MM.1S (cell line): ENCODE data around the gene MARK3.

Source experiments
- EZH2 ChIP-seq: fragments of 300-600 bp; sonication (generic); optimal IDR thresholded peaks from 2 replicates; pipeline ENCODE3; 2017; ENCODE audit warnings: low read depth, mild to moderate bottlenecking, antibody characterized with exemption, low read length, mixed read lengths
- EZH2phosphoT487 ChIP-seq: fragments of 300-600 bp; sonication (generic); IDR thresholded peaks from 2 replicates; pipeline ENCODE4 v1.6.1; 2018; ENCODE audit warnings: antibody characterized with exemption, low read length
- TF ChIP-seq, protein P1 (sequence below): fragments of 300-600 bp; sonication (generic); IDR thresholded peaks from 2 replicates; pipeline ENCODE4 v1.5.1; 2016; ENCODE audit warnings: antibody characterized with exemption, low read length, mixed read lengths

DNA sequence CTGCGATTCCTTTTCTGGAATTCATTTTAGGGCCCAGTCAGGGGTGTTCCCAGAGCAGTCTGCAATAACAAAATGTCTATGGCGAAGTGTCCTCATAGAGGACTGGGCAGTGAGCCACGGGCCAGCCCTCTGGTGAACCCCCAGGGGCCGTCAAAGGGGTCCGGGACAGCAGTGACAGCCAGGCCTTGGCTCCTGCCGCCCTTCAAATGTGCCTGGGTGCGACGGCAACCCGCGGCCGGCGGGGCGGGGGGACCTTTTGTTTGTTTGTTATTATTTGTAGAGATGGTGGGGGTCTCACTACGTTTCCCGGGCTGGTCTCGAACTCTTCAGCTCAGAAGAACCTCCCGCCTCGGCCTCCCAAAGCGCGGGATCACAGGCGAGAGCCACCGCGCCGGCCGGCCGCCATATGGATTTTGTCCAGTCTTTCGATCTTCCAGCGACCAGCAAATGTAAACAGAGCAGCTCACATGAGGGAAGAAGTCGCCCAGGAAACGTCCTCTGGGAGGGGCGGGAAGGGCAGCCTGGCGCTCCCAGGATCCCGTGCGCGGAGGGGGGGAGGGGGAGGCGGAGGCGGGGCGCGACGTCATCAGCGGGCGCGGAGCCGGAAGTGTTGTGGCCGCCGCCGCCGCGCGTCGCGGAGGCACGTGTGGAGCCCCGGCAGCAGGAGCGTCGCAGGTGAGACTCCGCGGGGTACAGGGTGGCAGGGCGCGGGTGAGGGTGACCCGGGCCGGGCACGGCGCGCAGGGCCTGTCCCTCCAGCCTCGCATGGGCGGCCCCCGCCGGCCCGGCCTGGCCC lies 143.6 kb downstream of the MARK3 start, which contains the start of gene TRMT61A:
- TF ChIP-seq EZH2: no peak
- TF ChIP-seq, protein P1, sequence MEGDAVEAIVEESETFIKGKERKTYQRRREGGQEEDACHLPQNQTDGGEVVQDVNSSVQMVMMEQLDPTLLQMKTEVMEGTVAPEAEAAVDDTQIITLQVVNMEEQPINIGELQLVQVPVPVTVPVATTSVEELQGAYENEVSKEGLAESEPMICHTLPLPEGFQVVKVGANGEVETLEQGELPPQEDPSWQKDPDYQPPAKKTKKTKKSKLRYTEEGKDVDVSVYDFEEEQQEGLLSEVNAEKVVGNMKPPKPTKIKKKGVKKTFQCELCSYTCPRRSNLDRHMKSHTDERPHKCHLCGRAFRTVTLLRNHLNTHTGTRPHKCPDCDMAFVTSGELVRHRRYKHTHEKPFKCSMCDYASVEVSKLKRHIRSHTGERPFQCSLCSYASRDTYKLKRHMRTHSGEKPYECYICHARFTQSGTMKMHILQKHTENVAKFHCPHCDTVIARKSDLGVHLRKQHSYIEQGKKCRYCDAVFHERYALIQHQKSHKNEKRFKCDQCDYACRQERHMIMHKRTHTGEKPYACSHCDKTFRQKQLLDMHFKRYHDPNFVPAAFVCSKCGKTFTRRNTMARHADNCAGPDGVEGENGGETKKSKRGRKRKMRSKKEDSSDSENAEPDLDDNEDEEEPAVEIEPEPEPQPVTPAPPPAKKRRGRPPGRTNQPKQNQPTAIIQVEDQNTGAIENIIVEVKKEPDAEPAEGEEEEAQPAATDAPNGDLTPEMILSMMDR: no peak
- TF ChIP-seq EZH2phosphoT487: no peak
